Loucy (cell line): ENCODE results near the gene TBC1D22A.

ENCODE experiments used
- EZH2phosphoT487 ChIP-seq: fragments of 200-600 bp; IDR thresholded peaks from 2 replicates; pipeline ENCODE4 v1.6.1; 2018; ENCODE audit warnings: antibody characterized with exemption, mild to moderate bottlenecking, moderate library complexity, borderline replicate concordance
- TF ChIP-seq, protein P1 (sequence below): fragments of 200-600 bp; sonication (generic); conservative IDR thresholded peaks from 2 replicates; pipeline ENCODE4 v1.5.1; 2014; ENCODE audit warnings: mild to moderate bottlenecking, antibody characterized with exemption, low read length

DNA sequence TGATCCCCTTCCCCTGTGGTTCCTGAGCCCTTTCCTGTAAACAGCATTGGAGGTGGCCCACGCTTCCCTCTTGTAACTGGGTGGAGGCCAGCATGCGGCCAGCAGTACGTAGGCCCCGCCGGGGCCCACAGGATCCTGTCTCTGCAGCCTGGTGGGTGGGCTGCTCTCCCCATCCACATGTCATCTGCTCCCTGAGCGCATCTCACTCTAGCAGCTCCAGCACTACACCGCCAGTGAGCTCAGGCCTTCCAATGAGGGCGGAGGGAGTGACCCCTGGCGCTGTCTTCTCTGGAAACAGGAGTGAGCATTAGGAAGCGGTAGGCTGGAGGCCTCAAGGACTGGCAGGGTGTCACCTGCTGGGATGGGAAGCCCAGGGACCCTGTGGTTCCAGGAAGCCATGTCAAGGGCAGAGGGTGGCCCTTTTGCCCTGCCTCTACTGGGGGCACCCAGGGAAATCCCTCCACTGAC lies 363.9 kb downstream of the TBC1D22A start:
- TF ChIP-seq, protein P1, sequence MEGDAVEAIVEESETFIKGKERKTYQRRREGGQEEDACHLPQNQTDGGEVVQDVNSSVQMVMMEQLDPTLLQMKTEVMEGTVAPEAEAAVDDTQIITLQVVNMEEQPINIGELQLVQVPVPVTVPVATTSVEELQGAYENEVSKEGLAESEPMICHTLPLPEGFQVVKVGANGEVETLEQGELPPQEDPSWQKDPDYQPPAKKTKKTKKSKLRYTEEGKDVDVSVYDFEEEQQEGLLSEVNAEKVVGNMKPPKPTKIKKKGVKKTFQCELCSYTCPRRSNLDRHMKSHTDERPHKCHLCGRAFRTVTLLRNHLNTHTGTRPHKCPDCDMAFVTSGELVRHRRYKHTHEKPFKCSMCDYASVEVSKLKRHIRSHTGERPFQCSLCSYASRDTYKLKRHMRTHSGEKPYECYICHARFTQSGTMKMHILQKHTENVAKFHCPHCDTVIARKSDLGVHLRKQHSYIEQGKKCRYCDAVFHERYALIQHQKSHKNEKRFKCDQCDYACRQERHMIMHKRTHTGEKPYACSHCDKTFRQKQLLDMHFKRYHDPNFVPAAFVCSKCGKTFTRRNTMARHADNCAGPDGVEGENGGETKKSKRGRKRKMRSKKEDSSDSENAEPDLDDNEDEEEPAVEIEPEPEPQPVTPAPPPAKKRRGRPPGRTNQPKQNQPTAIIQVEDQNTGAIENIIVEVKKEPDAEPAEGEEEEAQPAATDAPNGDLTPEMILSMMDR: no peak
- TF ChIP-seq EZH2phosphoT487: no peak
